GM18507 (cell line): Measurements from ENCODE around the gene OIP5.
"Not testable (repeated sequence)": the region's sequence is repeated elsewhere in the genome, so short reads cannot be mapped to it uniquely, and the experiment has no call there.

Source experiments
- DNase-seq: peaks from one replicate; pipeline ENCODE4 v3.0.0; 2011; ENCODE audit warnings: low read depth; ENCODE audit not compliant: insufficient read length; ENCODE audit errors: extremely low spot score
- FAIRE-seq: peaks from 2 replicates; lab custom pipeline; 2011; peaks lifted over from hg19 to GRCh38; lab: Jason Lieb, UNC

OIP5 gene

GRCh38 chr15:41332194-41333025 lies at the start of gene OIP5, which contains the start of gene NUSAP1:
Gene OIP5, minus strand, starts transcription at chr15:41332591. Its CDS starts 30 bp downstream, at chr15:41332561.
Gene NUSAP1, plus strand, starts transcription at chr15:41332881. Its CDS starts 77 bp downstream, at chr15:41332958.
- FAIRE-seq: peak; percentile 98

GRCh38 chr15:41377978-41378377 lies 45.6 kb upstream of the OIP5 start:
- DNase-seq (no peak), FAIRE-seq (no peak)

More at GRCh38 chr15:41332194-41333025, at the start of gene OIP5, which contains the start of gene NUSAP1:
- DNase-seq: peak; percentile 89

DNA sequence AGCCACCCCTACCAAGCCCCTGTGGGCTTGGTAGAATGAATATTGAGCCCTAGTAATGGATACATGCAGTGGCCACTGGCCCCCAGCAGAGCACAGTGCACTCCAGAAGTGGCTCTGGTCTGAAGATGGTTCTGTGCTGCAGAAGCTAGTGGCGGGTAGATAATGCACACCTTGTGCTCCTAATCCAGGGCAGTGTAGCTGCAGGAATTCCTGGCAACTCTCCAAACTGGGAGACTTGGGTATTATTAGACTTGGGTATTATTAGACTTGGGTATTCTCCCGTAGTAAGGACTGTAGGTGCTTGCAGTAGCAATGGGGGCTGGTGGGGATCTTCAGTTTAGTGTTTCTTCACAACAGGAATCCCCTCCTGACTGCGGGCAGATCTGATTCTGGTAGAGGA lies 35.0 kb upstream of the OIP5 start:
- DNase-seq: no peak
- no peak for FAIRE-seq

DNA sequence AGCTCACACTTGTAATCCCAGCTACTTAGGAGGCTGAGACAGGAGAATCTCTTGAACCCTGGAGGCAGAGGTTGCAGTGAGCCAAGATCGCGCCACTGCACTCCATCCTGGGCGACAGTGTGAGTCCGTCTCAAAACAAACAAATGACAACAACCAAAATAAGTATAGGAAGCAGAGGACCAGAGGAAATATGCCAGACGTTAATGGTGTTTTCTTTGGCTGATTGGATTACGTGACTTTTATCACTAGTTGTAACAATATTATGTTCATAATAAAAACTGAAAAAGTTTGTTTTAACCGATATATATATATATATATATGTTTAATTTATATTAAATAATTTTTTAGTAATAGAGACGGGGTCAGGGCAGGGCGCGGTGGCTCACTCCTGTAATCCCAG lies 22.0 kb upstream of the OIP5 start:
- FAIRE-seq (no peak), DNase-seq (no peak)

DNA sequence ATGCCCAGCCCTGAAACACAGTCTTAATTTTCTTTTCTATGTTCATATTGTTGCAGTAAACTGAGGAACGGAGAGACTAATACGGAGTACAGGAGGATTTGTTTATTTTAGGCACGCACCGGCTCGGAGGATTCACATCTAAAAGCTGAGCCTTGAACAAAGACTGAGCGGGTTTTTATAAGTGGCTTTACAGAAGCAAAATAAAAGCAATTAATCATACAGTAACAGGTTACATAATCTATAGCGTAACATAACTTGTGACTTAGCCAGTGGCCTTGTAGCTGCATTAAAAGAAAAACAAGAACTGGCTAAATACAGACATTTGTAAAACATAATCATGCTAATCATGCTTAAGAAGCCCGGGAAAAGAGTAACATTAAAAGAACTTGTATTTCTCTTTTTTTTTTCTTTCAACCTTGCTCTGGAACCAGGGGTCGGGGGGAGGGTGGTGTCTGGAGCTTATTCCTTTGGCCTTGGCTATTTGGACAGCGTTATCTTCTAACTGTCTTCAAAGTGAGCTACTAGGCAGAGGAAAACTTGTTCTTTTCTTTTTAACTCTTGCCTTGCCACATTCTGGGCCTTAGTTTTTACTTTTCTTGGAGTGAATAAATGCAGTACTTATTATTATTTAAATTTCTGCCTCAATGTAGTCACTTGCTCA lies 17.8 kb upstream of the OIP5 start:
- no peak for FAIRE-seq
- no peak for DNase-seq

DNA sequence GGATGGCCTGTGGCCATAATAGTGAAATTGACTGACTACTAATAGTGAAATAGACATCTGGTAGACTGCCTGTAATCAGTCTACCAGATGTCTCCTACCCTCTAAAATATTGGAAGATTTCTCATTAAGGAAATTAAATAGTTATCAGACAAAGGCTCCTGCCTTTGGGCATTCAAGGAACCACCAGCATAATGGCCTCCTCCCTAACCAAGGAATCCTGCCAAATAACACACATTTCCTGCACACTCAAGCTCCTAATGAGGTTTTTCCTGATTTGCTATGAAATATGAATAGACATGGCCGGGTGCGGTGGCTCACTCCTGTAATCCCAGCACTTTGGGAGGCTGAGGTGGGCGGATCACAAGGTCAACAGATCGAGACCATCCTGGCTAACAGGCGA lies 14.8 kb upstream of the OIP5 start:
- FAIRE-seq: no peak
- no peak for DNase-seq

DNA sequence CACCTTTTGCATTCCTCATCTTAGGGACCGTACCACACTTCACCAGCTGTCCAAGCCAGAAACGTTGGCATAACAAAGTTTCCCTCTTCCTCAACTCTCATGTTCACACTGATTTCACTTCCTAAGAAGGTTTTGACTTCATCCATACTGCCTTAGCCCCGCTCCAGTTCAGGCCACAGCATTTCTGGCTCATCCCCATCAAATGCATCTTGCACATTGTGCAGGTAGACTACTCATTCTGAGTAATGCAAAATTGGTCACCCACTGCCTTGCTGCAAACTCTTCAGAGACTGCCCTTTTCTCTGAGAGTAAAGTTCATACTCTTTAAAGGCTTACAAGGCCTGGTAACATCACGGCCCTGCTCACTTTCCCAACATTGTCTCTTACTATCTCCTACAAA lies 9.1 kb upstream of the OIP5 start:
- no peak for DNase-seq
- FAIRE-seq: no peak

GRCh38 chr15:41340189-41340695 lies 7.9 kb upstream of the OIP5 start:
- FAIRE-seq (no peak), DNase-seq (no peak)

- FAIRE-seq: no peak
- no peak for DNase-seq
Measured at GRCh38 chr15:41337631-41338522, 5.5 kb upstream of the OIP5 start.

DNA sequence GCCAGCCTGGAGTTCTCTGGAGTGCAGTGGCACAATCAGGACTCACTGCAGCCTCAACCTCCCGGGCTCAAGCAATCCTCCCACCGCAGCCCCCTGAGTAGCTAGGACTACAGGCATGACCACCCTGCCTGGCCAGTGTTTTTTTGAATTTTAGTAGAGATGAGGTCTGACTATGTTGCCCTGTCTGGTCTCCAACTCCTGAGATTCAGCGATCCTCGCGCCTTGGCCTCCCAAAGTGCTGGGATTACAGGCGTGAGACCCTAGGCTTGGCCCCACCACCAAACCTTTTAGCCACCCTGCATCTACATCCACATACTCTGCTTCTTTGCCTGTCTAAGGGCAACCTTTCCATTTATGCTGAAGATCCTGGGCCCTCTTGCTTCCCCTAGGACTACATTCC lies 4.7 kb upstream of the OIP5 start:
- FAIRE-seq (no peak), DNase-seq (no peak)

DNA sequence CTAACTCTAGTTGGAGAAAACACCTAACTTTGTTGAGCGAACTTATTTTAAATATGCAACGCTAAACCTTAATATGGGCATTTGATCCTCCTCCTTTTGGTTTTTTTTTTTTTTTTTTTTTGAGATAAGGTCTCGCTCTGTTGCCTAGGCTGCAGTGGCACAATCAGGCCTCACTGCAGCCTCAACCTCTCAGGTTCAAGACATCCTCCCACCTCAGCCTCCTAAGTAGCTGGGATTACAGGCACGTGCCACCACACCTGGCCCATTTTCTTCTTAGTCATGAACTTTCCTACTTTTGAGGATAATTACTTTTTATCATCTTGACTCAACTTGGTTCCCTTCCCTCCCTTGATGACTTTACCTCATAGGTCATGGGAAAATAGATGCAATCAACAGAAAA lies 4.2 kb upstream of the OIP5 start:
- DNase-seq (no peak), FAIRE-seq (no peak)

- DNase-seq (no peak), FAIRE-seq (no peak)
Measured at GRCh38 chr15:41334293-41335120, 2.1 kb upstream of the OIP5 start.

DNA sequence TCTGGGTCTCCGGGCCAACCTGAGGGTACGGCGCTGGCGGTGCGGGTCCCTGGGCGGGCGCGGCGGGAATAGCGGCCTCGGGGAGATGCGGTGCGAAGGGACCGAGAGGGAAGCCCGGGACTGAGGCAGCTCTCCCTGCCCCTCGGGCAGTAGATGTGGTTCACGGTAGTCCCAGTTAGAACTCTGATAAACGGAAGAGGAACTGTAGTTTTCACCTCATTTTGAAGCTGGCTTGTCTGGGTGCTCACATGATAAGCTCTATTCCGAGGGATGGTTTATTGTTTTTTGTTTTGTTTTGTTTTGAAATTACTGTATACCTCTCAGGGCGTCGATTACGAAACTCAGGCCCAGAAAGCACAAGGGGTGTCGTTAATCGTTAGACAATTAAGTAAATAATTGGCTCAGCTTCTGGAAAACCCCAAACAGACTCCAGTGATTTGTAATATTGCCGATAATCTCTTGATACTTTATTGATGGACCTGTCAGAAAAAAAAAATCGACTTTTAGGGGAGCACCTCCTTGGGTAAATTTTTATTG lies 703 bp upstream of the OIP5 start:
- FAIRE-seq: no peak
- peak; percentile 30 for DNase-seq

DNA sequence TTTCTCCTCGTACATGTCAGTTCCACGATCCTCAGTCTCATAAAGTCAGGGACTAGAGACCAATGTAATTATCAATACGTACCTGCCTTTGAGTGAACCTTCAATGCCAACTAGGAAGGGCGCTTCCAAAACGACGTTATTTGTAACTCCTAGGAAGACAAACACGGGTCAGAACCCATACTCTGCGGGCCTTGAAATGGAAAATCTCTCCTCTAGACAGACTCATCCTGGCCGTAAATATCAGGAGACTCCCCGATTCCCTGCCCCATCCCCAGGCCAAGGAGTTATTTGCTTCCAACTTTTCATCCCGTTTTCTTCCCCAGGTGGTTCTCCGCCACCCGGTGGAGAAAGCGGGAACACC lies 578 bp downstream of the OIP5 start:
- FAIRE-seq: peak; percentile 78
- no peak for DNase-seq

DNA sequence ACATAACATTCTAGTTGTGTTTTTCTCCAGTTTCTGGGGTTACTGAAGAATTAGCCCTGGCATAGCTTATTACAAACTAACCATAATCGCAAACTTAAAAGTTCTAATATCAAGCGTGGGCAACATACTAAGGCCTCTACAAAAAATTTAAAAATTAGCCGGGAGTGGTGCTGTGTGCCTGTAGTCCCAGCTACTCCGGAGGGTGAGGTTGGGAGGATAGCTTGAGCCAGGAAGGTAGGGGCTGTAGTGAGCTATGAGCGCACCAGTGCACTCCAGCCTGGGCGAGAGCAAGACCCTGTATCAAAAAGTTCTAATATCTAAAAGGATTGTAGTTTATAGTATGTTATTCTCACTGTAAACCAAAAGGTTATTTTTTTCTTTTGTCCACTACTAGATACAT lies 1.1 kb downstream of the OIP5 start:
- DNase-seq (no peak), FAIRE-seq (no peak)

DNA sequence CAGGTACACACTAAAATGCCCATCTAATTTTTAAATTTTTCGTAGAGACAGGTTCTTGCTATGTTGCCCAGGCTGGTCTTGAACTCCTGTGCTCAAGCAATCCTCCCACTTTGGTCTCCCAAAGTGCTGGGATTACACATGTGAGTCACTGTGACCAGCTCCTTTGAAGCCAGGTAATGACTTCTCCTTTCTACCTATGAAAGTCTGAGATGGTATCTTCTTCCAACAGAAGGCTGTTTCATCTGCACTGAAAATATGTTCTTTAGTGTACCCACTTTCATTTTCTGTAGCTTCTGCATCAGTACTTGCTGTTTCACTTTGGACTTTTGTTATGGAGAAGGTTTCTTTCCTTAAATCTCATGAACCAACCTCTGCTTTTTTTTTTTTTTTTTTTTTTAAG lies 8.8 kb downstream of the OIP5 start:
- DNase-seq (no peak), FAIRE-seq (peak; percentile 68)

GRCh38 chr15:41320805-41321330 lies 11.5 kb downstream of the OIP5 start:
- FAIRE-seq: not testable (repeated sequence)

DNA sequence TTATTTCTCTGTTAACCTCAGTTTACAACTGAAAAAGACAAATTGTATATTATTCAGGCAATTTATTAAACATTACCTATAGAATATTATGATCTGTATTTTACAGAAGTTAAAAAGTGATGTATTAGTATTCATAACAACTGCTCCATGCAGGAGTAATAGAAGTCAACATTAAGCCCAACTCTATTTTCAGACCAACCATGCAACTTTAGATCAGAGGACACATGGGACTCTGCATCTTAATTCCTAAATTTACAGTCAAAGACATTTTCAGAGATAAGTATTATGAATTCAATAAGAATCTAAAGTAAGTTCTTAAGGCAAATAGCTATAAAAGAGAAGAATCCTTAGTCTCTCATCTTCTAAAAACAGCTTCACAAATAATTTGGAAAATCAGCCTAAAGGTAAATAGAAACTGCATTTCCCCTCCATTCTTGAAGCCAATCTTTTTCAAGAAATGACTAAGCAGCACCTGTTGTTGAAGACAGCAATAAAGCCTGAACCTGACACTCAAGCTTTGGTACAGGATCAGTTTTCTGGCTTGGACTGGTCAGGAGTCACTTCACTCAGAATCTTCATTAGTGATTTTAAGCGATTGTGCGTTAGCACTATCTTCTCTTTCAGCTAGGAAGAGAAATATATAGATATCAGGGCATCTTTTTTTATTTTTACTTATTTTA lies 23.0 kb downstream of the OIP5 start:
- FAIRE-seq: peak; percentile 71

More at GRCh38 chr15:41320805-41321330, 11.5 kb downstream of the OIP5 start:
- DNase-seq: not testable (repeated sequence)

More for the DNA sequence above, 23.0 kb downstream of the OIP5 start:
- DNase-seq: no peak
